HEK293 (cell line): ENCODE results near the gene C16orf78.

Source experiments
- CTCF ChIA-PET: fragments of 350-600 bp; formaldehyde crosslinking; extraction: SDS; loops from one replicate; lab custom pipeline; 2021; ENCODE audit warnings: antibody characterized with exemption; lab: Yijun Ruan, JAX
- POLR2A ChIA-PET: fragments of 300-600 bp; formaldehyde crosslinking; extraction: SDS; loops from one replicate; lab custom pipeline; 2020; ENCODE audit warnings: antibody characterized with exemption, inconsistent platforms; lab: Yijun Ruan, JAX
- H3K27ac ChIP-seq: fragments of 200-500 bp; sonication (Bioruptor generic); 2 replicates; pipeline ENCODE4 v1.5.1; 2014; ENCODE audit warnings: low read depth, low read length, control low read depth, inconsistent platforms; ENCODE audit errors: extremely low read depth
- H3K36me3 ChIP-seq, 2 experiments: fragments of 200-500 bp in 1 of 2; sonication (Bioruptor generic) in 1 of 2; 1 replicate in 1 of 2; 2 replicates in 1 of 2; pipeline ENCODE4 v1.5.1; 2014 to 2017; ENCODE audit warnings: inconsistent platforms in 2 of 2, low read length in 2 of 2; ENCODE audit not compliant: control insufficient read depth in 2 of 2, insufficient read depth in 1 of 2
- H3K4me1 ChIP-seq: fragments of 200-500 bp; sonication (Bioruptor generic); 2 replicates; pipeline ENCODE4 v1.5.1; 2014; ENCODE audit warnings: mild to moderate bottlenecking, low read length, inconsistent platforms; ENCODE audit not compliant: control insufficient read depth, insufficient read depth
- H3K4me3 ChIP-seq: 2 replicates; pipeline ENCODE4 v1.5.1; 2011; ENCODE audit warnings: low read depth, mild to moderate bottlenecking, control low read depth, low read length, moderate library complexity
- H3K9me3 ChIP-seq: fragments of 200-500 bp; sonication (Bioruptor generic); 2 replicates; pipeline ENCODE4 v1.5.1; 2014; ENCODE audit warnings: low read depth, low read length, inconsistent platforms; ENCODE audit not compliant: control insufficient read depth, insufficient read depth
- GLIS1 ChIP-seq: fragments of 450-650 bp; formaldehyde crosslinking; IDR thresholded peaks from 2 replicates; pipeline ENCODE4 v1.5.1; 2016; ENCODE audit warnings: missing biosample characterization, missing genetic modification characterization
- HIC1 ChIP-seq: fragments of 450-650 bp; formaldehyde crosslinking; IDR thresholded peaks from 2 replicates; pipeline ENCODE4 v1.5.1; 2016; ENCODE audit warnings: missing biosample characterization, missing genetic modification characterization
- HOXD13 ChIP-seq: sonication (generic); formaldehyde crosslinking; IDR thresholded peaks from 2 replicates; pipeline ENCODE4 v1.8.0; 2022; ENCODE audit warnings: missing genetic modification reagents, borderline replicate concordance
- PRDM10 ChIP-seq: fragments of 450-650 bp; formaldehyde crosslinking; IDR thresholded peaks from 2 replicates; pipeline ENCODE4 v1.5.1; 2016; ENCODE audit warnings: missing biosample characterization, missing genetic modification characterization
- SP2 ChIP-seq: fragments of 450-650 bp; formaldehyde crosslinking; IDR thresholded peaks from 2 replicates; pipeline ENCODE4 v1.5.1; 2016; ENCODE audit warnings: missing biosample characterization, missing genetic modification characterization
- SP3 ChIP-seq: fragments of 450-650 bp; formaldehyde crosslinking; IDR thresholded peaks from 2 replicates; pipeline ENCODE4 v1.5.1; 2016; ENCODE audit warnings: missing biosample characterization, missing genetic modification characterization
- ZNF140 ChIP-seq: fragments of 450-650 bp; formaldehyde crosslinking; IDR thresholded peaks from 2 replicates; pipeline ENCODE4 v1.5.1; 2016; ENCODE audit warnings: missing biosample characterization, missing genetic modification characterization
- ZNF2 ChIP-seq: fragments of 450-650 bp; formaldehyde crosslinking; IDR thresholded peaks from 2 replicates; pipeline ENCODE4 v1.5.1; 2016; ENCODE audit warnings: missing biosample characterization, missing genetic modification characterization
- ZNF211 ChIP-seq: fragments of 450-650 bp; formaldehyde crosslinking; IDR thresholded peaks from 2 replicates; pipeline ENCODE4 v1.5.1; 2016; ENCODE audit warnings: low read depth, missing biosample characterization, missing genetic modification characterization
- ZNF26 ChIP-seq: fragments of 450-650 bp; formaldehyde crosslinking; IDR thresholded peaks from 2 replicates; pipeline ENCODE4 v1.5.1; 2016; ENCODE audit warnings: missing biosample characterization, missing genetic modification characterization
- ZNF747 ChIP-seq: fragments of 450-650 bp; formaldehyde crosslinking; IDR thresholded peaks from 2 replicates; pipeline ENCODE4 v1.5.1; 2016; ENCODE audit warnings: missing biosample characterization, missing genetic modification characterization
- ZNF785 ChIP-seq: fragments of 450-650 bp; formaldehyde crosslinking; IDR thresholded peaks from 2 replicates; pipeline ENCODE4 v1.5.1; 2016; ENCODE audit warnings: missing biosample characterization, missing genetic modification characterization
- ZNF792 ChIP-seq: fragments of 450-650 bp; formaldehyde crosslinking; IDR thresholded peaks from 2 replicates; pipeline ENCODE4 v1.5.1; 2016; ENCODE audit warnings: missing biosample characterization, missing genetic modification characterization
- ZSCAN5A ChIP-seq: fragments of 450-650 bp; formaldehyde crosslinking; IDR thresholded peaks from 2 replicates; pipeline ENCODE4 v1.5.1; 2016; ENCODE audit warnings: missing biosample characterization, missing genetic modification characterization
- ZXDB ChIP-seq: fragments of 450-650 bp; formaldehyde crosslinking; IDR thresholded peaks from 2 replicates; pipeline ENCODE4 v1.5.1; 2016; ENCODE audit warnings: missing biosample characterization, missing genetic modification characterization
- TF ChIP-seq, protein P1 (sequence below): fragments of 450-650 bp; formaldehyde crosslinking; IDR thresholded peaks from 2 replicates; pipeline ENCODE4 v1.5.1; 2016; ENCODE audit warnings: missing biosample characterization, missing genetic modification characterization, low read depth
- TF ChIP-seq, protein P2 (sequence below): fragments of 450-650 bp; formaldehyde crosslinking; IDR thresholded peaks from 2 replicates; pipeline ENCODE4 v1.5.1; 2016; ENCODE audit warnings: missing biosample characterization, missing genetic modification characterization
- TF ChIP-seq, protein P3 (sequence below): fragments of 450-650 bp; formaldehyde crosslinking; IDR thresholded peaks from 2 replicates; pipeline ENCODE4 v1.5.1; 2017; ENCODE audit warnings: missing biosample characterization, missing genetic modification characterization

C16orf78 gene

GRCh38 chr16:49400611-49401010 lies 27.0 kb downstream of the C16orf78 start:
- ChIA-PET CTCF (interaction anchor here (0.6 kb wide), 1 partner anchor 267 kb away, joined by 3 read pairs; no protein-coding TSS in a partner anchor), POLR2A (no interaction called here)
- H3K36me3 ChIP-seq: no peaks in the 10 kb centered on the region
- no peaks in the 10 kb centered on the region for H3K4me1 ChIP-seq
- H3K27ac ChIP-seq: no peak overlapping the region
- no peaks in the 10 kb centered on the region for H3K9me3 ChIP-seq
- H3K4me3 ChIP-seq: no peak overlapping the region
- TF ChIP-seq SP3 (tag by site-specific recombination) (no peak), ZNF747 (tag by site-specific recombination) (no peak), PRDM10 (no peak), ZNF2 (tag by site-specific recombination) (no peak), ZNF26 (tag by site-specific recombination) (no peak), GLIS1 (tag by site-specific recombination) (no peak), ZNF785 (tag by site-specific recombination) (no peak), HOXD13 (no peak), ZSCAN5A (tag by site-specific recombination) (no peak), ZNF792 (no peak), ZNF211 (tag by site-specific recombination) (no peak), HIC1 (no peak), SP2 (no peak), ZNF140 (tag by site-specific recombination) (no peak), ZXDB (tag by site-specific recombination) (no peak)
- TF ChIP-seq, protein P1, sequence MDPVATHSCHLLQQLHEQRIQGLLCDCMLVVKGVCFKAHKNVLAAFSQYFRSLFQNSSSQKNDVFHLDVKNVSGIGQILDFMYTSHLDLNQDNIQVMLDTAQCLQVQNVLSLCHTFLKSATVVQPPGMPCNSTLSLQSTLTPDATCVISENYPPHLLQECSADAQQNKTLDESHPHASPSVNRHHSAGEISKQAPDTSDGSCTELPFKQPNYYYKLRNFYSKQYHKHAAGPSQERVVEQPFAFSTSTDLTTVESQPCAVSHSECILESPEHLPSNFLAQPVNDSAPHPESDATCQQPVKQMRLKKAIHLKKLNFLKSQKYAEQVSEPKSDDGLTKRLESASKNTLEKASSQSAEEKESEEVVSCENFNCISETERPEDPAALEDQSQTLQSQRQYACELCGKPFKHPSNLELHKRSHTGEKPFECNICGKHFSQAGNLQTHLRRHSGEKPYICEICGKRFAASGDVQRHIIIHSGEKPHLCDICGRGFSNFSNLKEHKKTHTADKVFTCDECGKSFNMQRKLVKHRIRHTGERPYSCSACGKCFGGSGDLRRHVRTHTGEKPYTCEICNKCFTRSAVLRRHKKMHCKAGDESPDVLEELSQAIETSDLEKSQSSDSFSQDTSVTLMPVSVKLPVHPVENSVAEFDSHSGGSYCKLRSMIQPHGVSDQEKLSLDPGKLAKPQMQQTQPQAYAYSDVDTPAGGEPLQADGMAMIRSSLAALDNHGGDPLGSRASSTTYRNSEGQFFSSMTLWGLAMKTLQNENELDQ (tag by site-specific recombination): no peak
- TF ChIP-seq, protein P2, sequence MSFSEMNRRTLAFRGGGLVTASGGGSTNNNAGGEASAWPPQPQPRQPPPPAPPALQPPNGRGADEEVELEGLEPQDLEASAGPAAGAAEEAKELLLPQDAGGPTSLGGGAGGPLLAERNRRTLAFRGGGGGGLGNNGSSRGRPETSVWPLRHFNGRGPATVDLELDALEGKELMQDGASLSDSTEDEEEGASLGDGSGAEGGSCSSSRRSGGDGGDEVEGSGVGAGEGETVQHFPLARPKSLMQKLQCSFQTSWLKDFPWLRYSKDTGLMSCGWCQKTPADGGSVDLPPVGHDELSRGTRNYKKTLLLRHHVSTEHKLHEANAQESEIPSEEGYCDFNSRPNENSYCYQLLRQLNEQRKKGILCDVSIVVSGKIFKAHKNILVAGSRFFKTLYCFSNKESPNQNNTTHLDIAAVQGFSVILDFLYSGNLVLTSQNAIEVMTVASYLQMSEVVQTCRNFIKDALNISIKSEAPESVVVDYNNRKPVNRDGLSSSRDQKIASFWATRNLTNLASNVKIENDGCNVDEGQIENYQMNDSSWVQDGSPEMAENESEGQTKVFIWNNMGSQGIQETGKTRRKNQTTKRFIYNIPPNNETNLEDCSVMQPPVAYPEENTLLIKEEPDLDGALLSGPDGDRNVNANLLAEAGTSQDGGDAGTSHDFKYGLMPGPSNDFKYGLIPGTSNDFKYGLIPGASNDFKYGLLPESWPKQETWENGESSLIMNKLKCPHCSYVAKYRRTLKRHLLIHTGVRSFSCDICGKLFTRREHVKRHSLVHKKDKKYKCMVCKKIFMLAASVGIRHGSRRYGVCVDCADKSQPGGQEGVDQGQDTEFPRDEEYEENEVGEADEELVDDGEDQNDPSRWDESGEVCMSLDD (tag by site-specific recombination): no peak
- TF ChIP-seq, protein P3, sequence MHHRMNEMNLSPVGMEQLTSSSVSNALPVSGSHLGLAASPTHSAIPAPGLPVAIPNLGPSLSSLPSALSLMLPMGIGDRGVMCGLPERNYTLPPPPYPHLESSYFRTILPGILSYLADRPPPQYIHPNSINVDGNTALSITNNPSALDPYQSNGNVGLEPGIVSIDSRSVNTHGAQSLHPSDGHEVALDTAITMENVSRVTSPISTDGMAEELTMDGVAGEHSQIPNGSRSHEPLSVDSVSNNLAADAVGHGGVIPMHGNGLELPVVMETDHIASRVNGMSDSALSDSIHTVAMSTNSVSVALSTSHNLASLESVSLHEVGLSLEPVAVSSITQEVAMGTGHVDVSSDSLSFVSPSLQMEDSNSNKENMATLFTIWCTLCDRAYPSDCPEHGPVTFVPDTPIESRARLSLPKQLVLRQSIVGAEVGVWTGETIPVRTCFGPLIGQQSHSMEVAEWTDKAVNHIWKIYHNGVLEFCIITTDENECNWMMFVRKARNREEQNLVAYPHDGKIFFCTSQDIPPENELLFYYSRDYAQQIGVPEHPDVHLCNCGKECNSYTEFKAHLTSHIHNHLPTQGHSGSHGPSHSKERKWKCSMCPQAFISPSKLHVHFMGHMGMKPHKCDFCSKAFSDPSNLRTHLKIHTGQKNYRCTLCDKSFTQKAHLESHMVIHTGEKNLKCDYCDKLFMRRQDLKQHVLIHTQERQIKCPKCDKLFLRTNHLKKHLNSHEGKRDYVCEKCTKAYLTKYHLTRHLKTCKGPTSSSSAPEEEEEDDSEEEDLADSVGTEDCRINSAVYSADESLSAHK: no peak
